Astrocyte (in vitro differentiated cells and primary cell): ENCODE measurements around the gene NKD1.

ENCODE experiments used
- EZH2 ChIP-seq: IDR thresholded peaks from 2 replicates; pipeline ENCODE4 v1.6.1; 2012; ENCODE audit warnings: mild to moderate bottlenecking, low read length, inconsistent platforms; ENCODE audit not compliant: insufficient read depth
- TF ChIP-seq, protein P1 (sequence below): IDR thresholded peaks from 2 replicates; pipeline ENCODE4 v1.5.1; 2011; ENCODE audit warnings: low read depth, mild to moderate bottlenecking, inconsistent platforms, low read length, moderate library complexity; ENCODE audit not compliant: insufficient read depth

DNA sequence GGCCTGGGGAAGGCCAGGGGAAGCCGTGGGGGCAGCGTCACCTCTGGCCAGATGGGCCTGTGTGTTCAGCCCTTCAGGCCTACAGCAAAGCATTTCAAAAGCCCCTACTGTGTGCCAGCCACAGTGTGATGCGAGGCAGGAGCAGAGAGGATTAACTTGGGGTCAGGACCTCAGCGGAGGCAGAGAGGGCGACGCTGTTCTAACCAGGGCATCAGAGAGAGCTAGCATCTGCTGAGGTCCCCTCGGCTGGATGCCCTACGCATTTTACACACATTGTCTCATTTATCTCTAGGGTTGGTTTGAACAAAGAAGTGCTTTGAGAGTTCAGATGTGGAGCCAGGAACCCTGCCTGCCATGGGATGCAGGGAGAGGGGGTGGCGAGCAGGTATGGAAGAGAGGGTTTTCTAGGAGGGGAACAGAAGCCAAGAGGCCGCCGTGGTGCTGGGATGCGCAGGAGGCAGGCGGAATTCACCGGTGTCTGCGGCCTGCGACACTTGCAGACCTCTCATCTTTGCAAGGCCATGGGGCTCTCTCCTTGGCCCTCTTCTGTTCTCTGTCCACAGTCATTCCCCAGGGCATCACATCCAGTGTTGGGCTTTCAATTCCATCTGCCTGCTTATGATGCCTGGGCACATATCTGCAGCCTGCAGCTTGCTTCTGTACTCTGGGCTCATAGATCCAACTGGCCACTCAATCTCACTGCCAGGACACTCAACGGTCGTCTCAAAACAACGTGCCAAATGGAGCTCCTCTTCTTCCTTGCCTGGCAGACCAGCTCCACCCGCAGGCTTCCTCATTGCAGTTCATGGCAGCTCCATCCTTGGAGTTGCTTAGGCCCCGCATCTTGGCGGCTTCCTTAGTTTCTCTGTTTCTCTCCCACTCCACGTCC lies 8.1 kb upstream of the NKD1 start:
- TF ChIP-seq, protein P1, sequence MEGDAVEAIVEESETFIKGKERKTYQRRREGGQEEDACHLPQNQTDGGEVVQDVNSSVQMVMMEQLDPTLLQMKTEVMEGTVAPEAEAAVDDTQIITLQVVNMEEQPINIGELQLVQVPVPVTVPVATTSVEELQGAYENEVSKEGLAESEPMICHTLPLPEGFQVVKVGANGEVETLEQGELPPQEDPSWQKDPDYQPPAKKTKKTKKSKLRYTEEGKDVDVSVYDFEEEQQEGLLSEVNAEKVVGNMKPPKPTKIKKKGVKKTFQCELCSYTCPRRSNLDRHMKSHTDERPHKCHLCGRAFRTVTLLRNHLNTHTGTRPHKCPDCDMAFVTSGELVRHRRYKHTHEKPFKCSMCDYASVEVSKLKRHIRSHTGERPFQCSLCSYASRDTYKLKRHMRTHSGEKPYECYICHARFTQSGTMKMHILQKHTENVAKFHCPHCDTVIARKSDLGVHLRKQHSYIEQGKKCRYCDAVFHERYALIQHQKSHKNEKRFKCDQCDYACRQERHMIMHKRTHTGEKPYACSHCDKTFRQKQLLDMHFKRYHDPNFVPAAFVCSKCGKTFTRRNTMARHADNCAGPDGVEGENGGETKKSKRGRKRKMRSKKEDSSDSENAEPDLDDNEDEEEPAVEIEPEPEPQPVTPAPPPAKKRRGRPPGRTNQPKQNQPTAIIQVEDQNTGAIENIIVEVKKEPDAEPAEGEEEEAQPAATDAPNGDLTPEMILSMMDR = no peak
- TF ChIP-seq EZH2 = no peak
